HL-60 (cell line): ENCODE results near the gene PDE2A.

ENCODE experiments used
- DNase-seq, 2 experiments: peaks; one replicate each; pipeline ENCODE4 v3.0.0-alpha.2; 2010 to 2020; ENCODE audit warnings: low read depth in 1 of 2, low spot score in 1 of 2
- H3K27ac ChIP-seq: fragments of 250-450 bp; sonication (Bioruptor Pico); replicated peaks from 2 replicates; pipeline ENCODE4 v1.5.1; 2020; ENCODE audit warnings: mild to moderate bottlenecking, moderate library complexity
- H3K27me3 ChIP-seq: fragments of 250-450 bp; sonication (Bioruptor Pico); 2 replicates; pipeline ENCODE4 v1.5.1; 2021; ENCODE audit warnings: mild to moderate bottlenecking, moderate library complexity; ENCODE audit not compliant: insufficient read depth, poor library complexity, severe bottlenecking
- H3K4me3 ChIP-seq: replicated peaks from 2 replicates; pipeline ENCODE4 v1.5.1; 2011; ENCODE audit warnings: mild to moderate bottlenecking, control low read depth, low read length; ENCODE audit not compliant: insufficient read depth
- GABPA ChIP-seq: IDR thresholded peaks from 2 replicates; pipeline ENCODE4 v1.6.1; 2012; ENCODE audit warnings: low read depth
- POLR2AphosphoS5 ChIP-seq: IDR thresholded peaks from 2 replicates; pipeline ENCODE4 v1.6.1; 2012; ENCODE audit warnings: low read depth
- SPI1 ChIP-seq: IDR thresholded peaks from 2 replicates; pipeline ENCODE4 v1.6.1; 2012; ENCODE audit warnings: low read depth, mild to moderate bottlenecking, borderline replicate concordance
- TF ChIP-seq, protein P1 (sequence below): IDR thresholded peaks from 2 replicates; pipeline ENCODE4 v1.6.1; 2012; ENCODE audit warnings: low read depth; ENCODE audit not compliant: insufficient replicate concordance
- TF ChIP-seq, protein P2 (sequence below): IDR thresholded peaks from one replicate; pipeline ENCODE4 v1.5.1; 2011; ENCODE audit warnings: low read length, control low read depth, inconsistent platforms; ENCODE audit not compliant: insufficient read depth

PDE2A gene

DNA sequence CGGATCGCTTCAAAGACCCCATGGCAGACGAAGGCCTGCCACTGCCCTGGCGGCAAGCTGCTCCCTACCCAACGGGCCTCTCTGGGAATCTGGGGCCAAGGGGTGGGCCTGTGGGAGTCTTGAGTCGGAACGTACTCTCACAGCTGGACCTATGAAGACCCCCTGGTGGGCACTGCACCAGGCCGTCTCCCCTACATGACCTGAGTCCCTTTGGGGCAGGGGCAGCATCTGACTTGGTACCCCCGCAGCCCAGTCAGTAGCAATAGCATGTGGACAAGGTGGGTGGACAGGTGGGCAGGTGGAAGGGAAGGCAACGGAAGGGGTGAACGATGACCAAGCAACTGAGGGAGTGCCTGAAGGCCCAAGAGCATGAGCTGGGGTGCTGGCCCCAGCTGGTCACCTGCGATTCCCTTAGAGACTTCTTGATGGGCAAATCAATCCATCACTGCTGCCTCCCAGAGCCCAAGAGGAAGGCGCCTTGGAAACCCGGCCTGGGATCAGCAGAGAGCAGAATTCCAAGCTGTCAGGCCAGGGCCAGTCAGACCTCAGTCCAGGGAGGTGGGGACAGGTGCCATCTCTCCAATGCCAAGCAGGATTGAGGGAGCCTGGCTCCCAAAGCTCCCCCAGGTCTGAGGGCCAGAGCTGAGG lies 42.7 kb upstream of the PDE2A start:
- Histone ChIP-seq H3K27ac (no peak overlapping the region), H3K4me3 (no peak overlapping the region), H3K27me3 (no peaks in the 10 kb centered on the region)
- TF ChIP-seq, protein P1, sequence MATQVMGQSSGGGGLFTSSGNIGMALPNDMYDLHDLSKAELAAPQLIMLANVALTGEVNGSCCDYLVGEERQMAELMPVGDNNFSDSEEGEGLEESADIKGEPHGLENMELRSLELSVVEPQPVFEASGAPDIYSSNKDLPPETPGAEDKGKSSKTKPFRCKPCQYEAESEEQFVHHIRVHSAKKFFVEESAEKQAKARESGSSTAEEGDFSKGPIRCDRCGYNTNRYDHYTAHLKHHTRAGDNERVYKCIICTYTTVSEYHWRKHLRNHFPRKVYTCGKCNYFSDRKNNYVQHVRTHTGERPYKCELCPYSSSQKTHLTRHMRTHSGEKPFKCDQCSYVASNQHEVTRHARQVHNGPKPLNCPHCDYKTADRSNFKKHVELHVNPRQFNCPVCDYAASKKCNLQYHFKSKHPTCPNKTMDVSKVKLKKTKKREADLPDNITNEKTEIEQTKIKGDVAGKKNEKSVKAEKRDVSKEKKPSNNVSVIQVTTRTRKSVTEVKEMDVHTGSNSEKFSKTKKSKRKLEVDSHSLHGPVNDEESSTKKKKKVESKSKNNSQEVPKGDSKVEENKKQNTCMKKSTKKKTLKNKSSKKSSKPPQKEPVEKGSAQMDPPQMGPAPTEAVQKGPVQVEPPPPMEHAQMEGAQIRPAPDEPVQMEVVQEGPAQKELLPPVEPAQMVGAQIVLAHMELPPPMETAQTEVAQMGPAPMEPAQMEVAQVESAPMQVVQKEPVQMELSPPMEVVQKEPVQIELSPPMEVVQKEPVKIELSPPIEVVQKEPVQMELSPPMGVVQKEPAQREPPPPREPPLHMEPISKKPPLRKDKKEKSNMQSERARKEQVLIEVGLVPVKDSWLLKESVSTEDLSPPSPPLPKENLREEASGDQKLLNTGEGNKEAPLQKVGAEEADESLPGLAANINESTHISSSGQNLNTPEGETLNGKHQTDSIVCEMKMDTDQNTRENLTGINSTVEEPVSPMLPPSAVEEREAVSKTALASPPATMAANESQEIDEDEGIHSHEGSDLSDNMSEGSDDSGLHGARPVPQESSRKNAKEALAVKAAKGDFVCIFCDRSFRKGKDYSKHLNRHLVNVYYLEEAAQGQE: no peak
- no peak for DNase-seq

DNA sequence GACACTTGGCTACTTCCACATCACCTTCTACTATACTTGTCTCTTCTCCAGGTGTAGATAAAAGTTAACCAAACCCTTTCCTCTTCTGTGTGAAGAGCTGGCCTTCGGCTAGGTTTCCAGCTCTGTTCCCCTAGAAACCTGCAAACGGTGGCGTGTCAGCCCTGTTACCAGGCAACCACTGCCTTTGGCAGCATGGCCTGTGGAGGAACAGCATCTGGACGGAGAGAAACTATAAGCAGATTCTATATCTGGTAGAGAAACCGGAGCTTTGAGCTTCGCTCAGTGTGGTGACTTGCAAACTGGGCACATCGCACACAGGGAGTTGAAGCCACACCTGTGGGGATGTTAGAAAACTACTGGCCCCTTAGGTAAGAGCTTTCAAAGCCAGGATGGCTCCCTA lies 42.1 kb upstream of the PDE2A start:
- no peak overlapping the region for H3K27ac ChIP-seq
- TF ChIP-seq POLR2AphosphoS5: no peak
- TF ChIP-seq, protein P1: no peak
- no peak for TF ChIP-seq SPI1
- TF ChIP-seq, protein P2, sequence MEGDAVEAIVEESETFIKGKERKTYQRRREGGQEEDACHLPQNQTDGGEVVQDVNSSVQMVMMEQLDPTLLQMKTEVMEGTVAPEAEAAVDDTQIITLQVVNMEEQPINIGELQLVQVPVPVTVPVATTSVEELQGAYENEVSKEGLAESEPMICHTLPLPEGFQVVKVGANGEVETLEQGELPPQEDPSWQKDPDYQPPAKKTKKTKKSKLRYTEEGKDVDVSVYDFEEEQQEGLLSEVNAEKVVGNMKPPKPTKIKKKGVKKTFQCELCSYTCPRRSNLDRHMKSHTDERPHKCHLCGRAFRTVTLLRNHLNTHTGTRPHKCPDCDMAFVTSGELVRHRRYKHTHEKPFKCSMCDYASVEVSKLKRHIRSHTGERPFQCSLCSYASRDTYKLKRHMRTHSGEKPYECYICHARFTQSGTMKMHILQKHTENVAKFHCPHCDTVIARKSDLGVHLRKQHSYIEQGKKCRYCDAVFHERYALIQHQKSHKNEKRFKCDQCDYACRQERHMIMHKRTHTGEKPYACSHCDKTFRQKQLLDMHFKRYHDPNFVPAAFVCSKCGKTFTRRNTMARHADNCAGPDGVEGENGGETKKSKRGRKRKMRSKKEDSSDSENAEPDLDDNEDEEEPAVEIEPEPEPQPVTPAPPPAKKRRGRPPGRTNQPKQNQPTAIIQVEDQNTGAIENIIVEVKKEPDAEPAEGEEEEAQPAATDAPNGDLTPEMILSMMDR: no peak
- TF ChIP-seq GABPA: no peak
- DNase-seq: no peak

DNA sequence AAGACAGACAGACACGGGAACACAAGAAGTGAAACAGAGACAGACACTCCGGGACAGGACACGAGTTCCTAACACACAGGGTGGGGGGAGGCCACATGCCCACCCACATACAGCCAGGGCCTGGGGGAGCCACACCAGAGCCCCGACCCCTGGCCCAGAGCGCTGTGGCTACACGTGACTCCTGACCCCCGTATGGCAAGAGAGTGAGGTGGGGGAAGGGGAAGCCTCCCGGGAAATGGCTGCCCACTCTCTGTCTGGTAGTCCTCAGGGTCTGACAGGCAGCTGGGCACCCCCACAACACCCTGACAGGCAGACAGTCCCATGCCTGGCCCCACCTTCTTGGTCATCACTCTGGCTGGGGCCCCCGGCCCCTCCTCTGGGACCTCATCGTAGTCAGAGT lies 38.6 kb upstream of the PDE2A start:
- DNase-seq: no peak
- Histone ChIP-seq H3K27ac (no peak overlapping the region), H3K27me3 (no peaks in the 10 kb centered on the region), H3K4me3 (no peak overlapping the region)
- TF ChIP-seq POLR2AphosphoS5: no peak

More for the DNA sequence above, 42.1 kb upstream of the PDE2A start:
- H3K27me3 ChIP-seq: no peaks in the 10 kb centered on the region
- H3K4me3 ChIP-seq: no peak overlapping the region

DNA sequence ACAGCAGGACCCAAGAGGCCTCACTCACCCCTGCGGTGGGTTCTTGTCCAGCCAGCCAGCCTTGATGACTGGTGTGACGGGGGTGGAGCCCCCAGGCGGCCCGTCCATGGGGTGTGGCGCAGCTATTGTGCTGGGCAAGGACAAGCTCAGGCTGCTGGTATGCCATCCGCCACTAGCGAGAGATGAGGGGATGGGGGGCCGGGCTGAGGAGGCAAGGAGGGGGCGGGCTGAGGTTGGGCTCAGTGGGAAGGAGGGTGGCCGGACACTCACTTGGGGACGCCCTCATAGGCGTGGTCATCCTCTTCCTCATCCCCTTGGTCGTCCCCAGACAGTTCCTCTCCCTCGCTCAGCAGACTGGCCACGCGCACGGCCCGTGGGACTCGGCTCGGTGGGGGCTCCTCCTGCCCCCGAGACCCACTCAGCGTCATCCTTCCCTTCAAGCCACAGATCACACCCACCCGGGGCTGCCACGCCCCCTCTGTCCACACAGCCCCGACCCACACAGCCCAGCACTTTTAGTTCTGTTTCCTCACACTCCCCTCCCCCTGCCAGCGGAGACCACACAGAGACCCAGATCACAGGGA lies 38.0 kb upstream of the PDE2A start:
- no peak for DNase-seq
- no peaks in the 10 kb centered on the region for H3K27me3 ChIP-seq
- H3K27ac ChIP-seq: no peak overlapping the region
- H3K4me3 ChIP-seq: no peak overlapping the region
- TF ChIP-seq POLR2AphosphoS5: no peak
- TF ChIP-seq, protein P2: no peak
- TF ChIP-seq, protein P1: no peak
